H1 (cell line): Measurements from ENCODE around the gene ABCB11. TPM values are rescaled to one million over a fixed set of nuclear protein-coding genes. Genes with fewer than 3 reads are reported as not detected.

Experiments used
- CTCF ChIA-PET: fragments of 300-600 bp; sonication (Branson Sonifier 250); formaldehyde crosslinking; loops from one replicate; lab custom pipeline; 2021; ENCODE audit not compliant: partially characterized antibody; lab: Charles Lee
- POLR2A ChIA-PET: fragments of 300-600 bp; sonication (Branson Sonifier 250); formaldehyde crosslinking; loops from one replicate; lab custom pipeline; 2021; ENCODE audit warnings: inconsistent platforms; ENCODE audit not compliant: partially characterized antibody; lab: Charles Lee
- DNase-seq, 2 experiments: peaks; one replicate each; pipeline versions ENCODE4 v3.0.0 to v3.0.0-alpha.2; 2010 to 2022; ENCODE audit warnings: low spot score in 2 of 2, low read depth in 1 of 2, mixed read lengths in 1 of 2
- FAIRE-seq: peaks from 2 replicates; lab custom pipeline; 2011; peaks lifted over from hg19 to GRCh38; lab: Jason Lieb, UNC
- H2AFZ ChIP-seq: 2 replicates; pipeline ENCODE4 v1.8.1; 2012; ENCODE audit warnings: low read length, inconsistent platforms
- H2AK5ac ChIP-seq: 2 replicates; pipeline ENCODE4 v1.6.1; 2013; ENCODE audit warnings: low read depth, low read length
- H2BK120ac ChIP-seq: replicated peaks from 2 replicates; pipeline ENCODE3; 2013; ENCODE audit warnings: low read depth, low read length, inconsistent platforms
- H2BK12ac ChIP-seq: 2 replicates; pipeline ENCODE4 v1.6.1; 2013; ENCODE audit warnings: low read depth, low read length
- H2BK15ac ChIP-seq: 2 replicates; pipeline ENCODE4 v1.6.1; 2013; ENCODE audit warnings: low read length
- H2BK20ac ChIP-seq: 2 replicates; pipeline ENCODE4 v1.6.1; 2013; ENCODE audit warnings: low read length
- H2BK5ac ChIP-seq: 2 replicates; pipeline ENCODE4 v1.6.1; 2013; ENCODE audit warnings: low read depth, low read length
- H3K14ac ChIP-seq: 2 replicates; pipeline ENCODE4 v1.6.1; 2013; ENCODE audit warnings: inconsistent platforms; ENCODE audit not compliant: insufficient read length
- H3K18ac ChIP-seq: 2 replicates; pipeline ENCODE4 v1.6.1; 2013; ENCODE audit warnings: low read length; ENCODE audit errors: extremely low read depth
- H3K23ac ChIP-seq: 2 replicates; pipeline ENCODE4 v1.6.1; 2013; ENCODE audit warnings: inconsistent platforms; ENCODE audit not compliant: insufficient read length
- H3K23me2 ChIP-seq: 2 replicates; pipeline ENCODE4 v1.6.1; 2013; ENCODE audit warnings: low read depth, low read length
- H3K27ac ChIP-seq: 2 replicates; pipeline ENCODE4 v1.6.1; 2011; ENCODE audit warnings: low read depth, low read length, inconsistent platforms
- H3K27me3 ChIP-seq, 4 experiments: replicated peaks in 1 of 4; 1 replicate in 1 of 4; 2 replicates in 3 of 4; pipeline versions ENCODE4 v1.6.1 to v1.8.1; 2011 to 2013; ENCODE audit warnings: low read length in 3 of 4, mild to moderate bottlenecking in 3 of 4, inconsistent platforms in 2 of 4, mixed read lengths in 2 of 4, moderate library complexity in 1 of 4; ENCODE audit not compliant: control insufficient read depth in 3 of 4, insufficient read depth in 3 of 4; ENCODE audit errors: extremely low read depth in 1 of 4
- H3K36me3 ChIP-seq, 4 experiments: 2 replicates each; pipeline versions ENCODE4 v1.6.1 to v1.8.1; 2011 to 2013; ENCODE audit warnings: mild to moderate bottlenecking in 4 of 4, low read length in 3 of 4, moderate library complexity in 2 of 4, control low read depth in 1 of 4, inconsistent platforms in 1 of 4; ENCODE audit not compliant: insufficient read depth in 4 of 4, control insufficient read depth in 2 of 4
- H3K4ac ChIP-seq: replicated peaks from 2 replicates; pipeline ENCODE3; 2013; ENCODE audit warnings: low read length, low read depth, mixed read lengths, inconsistent platforms; ENCODE audit not compliant: insufficient read length
- H3K4me1 ChIP-seq, 4 experiments: replicated peaks in 1 of 4; 1 replicate in 1 of 4; 2 replicates in 3 of 4; pipeline versions ENCODE4 v1.6.1 to v1.8.1; 2011 to 2013; ENCODE audit warnings: low read length in 3 of 4, inconsistent platforms in 2 of 4, mixed read lengths in 1 of 4; ENCODE audit not compliant: insufficient read depth in 4 of 4, control insufficient read depth in 3 of 4
- H3K4me2 ChIP-seq, 2 experiments: 2 replicates each; pipeline versions ENCODE4 v1.6.1 to v1.8.1; 2011 to 2013; ENCODE audit warnings: low read depth in 2 of 2, low read length in 2 of 2, control low read depth in 1 of 2, inconsistent platforms in 1 of 2, mild to moderate bottlenecking in 1 of 2; ENCODE audit not compliant: insufficient read depth in 1 of 2
- H3K4me3 ChIP-seq, 4 experiments: fragments of 200-600, 300-600 bp in 1 of 4; sonication (generic), shearing (Covaris generic), sonication (Bioruptor Twin) in 1 of 4; 2 replicates each; pipeline versions ENCODE4 v1.5.1 to v1.8.1; 2011 to 2016; ENCODE audit warnings: low read length in 4 of 4, low read depth in 3 of 4, control low read depth in 2 of 4, inconsistent platforms in 2 of 4, mild to moderate bottlenecking in 2 of 4, mixed read lengths in 1 of 4, moderate library complexity in 1 of 4; ENCODE audit not compliant: insufficient read depth in 2 of 4; ENCODE audit errors: extremely low read depth in 1 of 4
- H3K56ac ChIP-seq: replicated peaks from 2 replicates; pipeline ENCODE3; 2013; ENCODE audit warnings: low read depth, mild to moderate bottlenecking, mixed read lengths, low read length, inconsistent platforms; ENCODE audit not compliant: insufficient read length
- H3K79me1 ChIP-seq: 2 replicates; pipeline ENCODE4 v1.6.1; 2013; ENCODE audit warnings: low read depth, low read length, control low read depth
- H3K79me2 ChIP-seq, 2 experiments: 2 replicates each; pipeline versions ENCODE4 v1.6.1 to v1.8.1; 2012 to 2013; ENCODE audit warnings: low read length in 2 of 2, mild to moderate bottlenecking in 2 of 2, inconsistent platforms in 1 of 2; ENCODE audit not compliant: insufficient read depth in 2 of 2, control insufficient read depth in 1 of 2
- H3K9ac ChIP-seq, 4 experiments: replicated peaks in 1 of 4; 1 replicate in 1 of 4; 2 replicates in 3 of 4; pipeline versions ENCODE4 v1.6.1 to v1.8.1; 2011 to 2013; ENCODE audit warnings: low read depth in 3 of 4, low read length in 3 of 4, control low read depth in 2 of 4, mild to moderate bottlenecking in 2 of 4, moderate library complexity in 2 of 4, inconsistent platforms in 1 of 4; ENCODE audit errors: extremely low read depth in 1 of 4
- H3K9me3 ChIP-seq, 2 experiments: 2 replicates each; pipeline versions ENCODE4 v1.6.1 to v1.8.1; 2012 to 2013; ENCODE audit warnings: mild to moderate bottlenecking in 2 of 2, moderate library complexity in 2 of 2, control low read depth in 1 of 2, inconsistent platforms in 1 of 2, low read depth in 1 of 2, low read length in 1 of 2, mixed read lengths in 1 of 2; ENCODE audit not compliant: insufficient read depth in 2 of 2
- H4K20me1 ChIP-seq, 2 experiments: replicated peaks in 1 of 2; 2 replicates each; pipeline versions ENCODE3 to v1.8.1; 2011 to 2013; ENCODE audit warnings: inconsistent platforms in 2 of 2, low read length in 2 of 2, mild to moderate bottlenecking in 1 of 2; ENCODE audit not compliant: insufficient read depth in 2 of 2, control insufficient read depth in 1 of 2
- H4K5ac ChIP-seq: 2 replicates; pipeline ENCODE4 v1.6.1; 2013; ENCODE audit warnings: low read length, low read depth, mixed read lengths, inconsistent platforms; ENCODE audit not compliant: insufficient read length
- H4K8ac ChIP-seq: 2 replicates; pipeline ENCODE4 v1.8.0; 2013; ENCODE audit warnings: mild to moderate bottlenecking, moderate library complexity, low read length, inconsistent platforms; ENCODE audit not compliant: insufficient read depth; ENCODE audit errors: extremely low read depth
- H4K91ac ChIP-seq: replicated peaks from 2 replicates; pipeline ENCODE3; 2013; ENCODE audit warnings: low read length, mixed read lengths, inconsistent platforms; ENCODE audit not compliant: insufficient read length
- MAFK ChIP-seq: IDR thresholded peaks from 2 replicates; pipeline ENCODE4 v1.6.1; 2012; ENCODE audit warnings: low read depth, mild to moderate bottlenecking, improper control_type of control experiment, low read length
- POLR2AphosphoS5 ChIP-seq: IDR thresholded peaks from 2 replicates; pipeline ENCODE4 v1.6.1; 2011; ENCODE audit warnings: low read depth, low read length
- WGBS, 2 experiments: shearing (Covaris generic) in 1 of 2; methylation state at CpG; one replicate each; pipeline versions ENCODE4 v1.1.6 to v1.1.7; 2013 to 2015; ENCODE audit warnings: low lambda C conversion rate in 2 of 2, mixed read lengths in 2 of 2, inconsistent platforms in 1 of 2, low coverage in 1 of 2, missing lambda C conversion rate in 1 of 2; ENCODE audit not compliant: insufficient replicate concordance in 2 of 2, insufficient coverage in 1 of 2, insufficient read length in 1 of 2; ENCODE audit errors: extremely low coverage in 1 of 2, missing lambda C conversion rate in 1 of 2; 5-methylcytosine and 5-hydroxymethylcytosine counted together
- polyA plus RNA-seq, 7 experiments: library from polyadenylated mRNA; depleted of rRNA in 3 of 7; stranded (reverse) in 5 of 7; unstranded in 2 of 7; fragments of >200 nt in 5 of 7; fragments of 200-250 nt in 2 of 7; gene quantifications; 1 replicate in 5 of 7; 2 replicates in 1 of 7; 4 replicates in 1 of 7; pipeline versions ENCODE4 v1.2.1 to v1.2.3, GENCODE V29; 2011 to 2013; ENCODE audit warnings: missing spikeins in 2 of 7, mixed read lengths in 2 of 7
- total RNA-seq: library from RNA; stranded (reverse); fragmentation: NEBNext Ultra II Directional; extraction: Animal tissue kit (Norgen Biotek cat#: 25700); gene quantifications from 2 replicates; pipeline ENCODE4 v1.2.1, GENCODE V29; 2021

The ABCB11 gene
- total and polyA plus RNA-seq, 2 of the 8 experiments (the other 6 are each of a cell fraction or from before 2014, with no cell fraction given): not detected

DNA sequence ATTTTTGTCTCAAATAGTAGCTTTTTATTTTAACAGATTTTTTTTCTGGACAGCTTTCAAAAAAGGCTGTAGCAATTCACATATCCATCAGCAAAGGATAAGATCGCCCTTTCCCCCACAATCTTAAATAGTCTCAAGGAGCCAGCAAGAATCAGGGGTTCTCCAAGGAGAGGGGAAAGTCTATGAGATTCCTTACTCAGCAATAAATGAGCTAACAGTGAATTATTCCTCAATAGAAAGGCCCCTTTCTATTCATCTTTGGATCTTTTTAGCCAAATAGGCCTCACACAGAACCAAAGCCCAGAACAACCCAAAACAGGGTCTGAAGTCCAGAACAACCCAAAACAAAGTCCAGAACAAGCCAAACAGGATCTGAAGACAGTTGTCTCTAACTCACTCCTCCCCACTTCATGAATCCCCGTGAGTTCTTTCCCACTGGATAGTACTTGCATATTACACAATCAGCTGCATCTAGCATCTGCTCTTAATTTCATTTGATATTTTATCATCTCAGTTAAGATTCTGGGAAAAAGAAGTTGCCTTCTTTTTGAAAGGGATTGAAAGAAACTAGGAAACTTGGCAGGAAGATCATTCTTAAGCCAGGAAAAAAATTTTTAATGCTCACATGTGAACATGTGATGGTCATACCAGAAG lies 34.9 kb upstream of the ABCB11 start:
- Histone ChIP-seq H3K4me1 (no peaks in the 10 kb centered on the region), H3K4me3 (no peak overlapping the region), H3K27ac (no peak overlapping the region), H2AK5ac (no peak overlapping the region), H4K20me1 (no peaks in the 10 kb centered on the region), H3K23ac (no peak overlapping the region), H3K4ac (no peak overlapping the region), H3K79me2 (no peaks in the 10 kb centered on the region), H2BK20ac (no peak overlapping the region), H2BK120ac (no peak overlapping the region), H3K56ac (no peak overlapping the region), H3K9me3 (no peaks in the 10 kb centered on the region), H2BK15ac (no peak overlapping the region), H2BK5ac (no peak overlapping the region), H4K5ac (no peak overlapping the region), H2AFZ (no peak overlapping the region), H3K23me2 (no peaks in the 10 kb centered on the region; the same call in 1 of the 2 replicates), H4K91ac (no peak overlapping the region), H3K9ac (no peak overlapping the region), H2BK12ac (no peak overlapping the region), H3K14ac (no peak overlapping the region), H3K79me1 (no peaks in the 10 kb centered on the region), H3K27me3 (no peaks in the 10 kb centered on the region), H3K36me3 (no peaks in the 10 kb centered on the region), H4K8ac (no peak overlapping the region), H3K4me2 (no peak overlapping the region), H3K18ac (no peak overlapping the region)
- DNase-seq (no peak), FAIRE-seq (no peak)
- peak; percentile 38; the same call in 1 of the 2 replicates for TF ChIP-seq MAFK
- TF ChIP-seq POLR2AphosphoS5: no peak
- CTCF ChIA-PET: interaction anchor here (0.6 to 1.9 kb wide), 3 partner anchors 10 to 96 kb away, joined by 3 to 10 read pairs (median 3); no protein-coding TSS in a partner anchor
- 88% methylated on average over 2 of the region's 2 CpGs; no CpG with 5 or more reads in 1 of the 2 experiments for WGBS, 2 experiments
- POLR2A ChIA-PET: interaction anchor here (0.6 kb wide), 1 partner anchor 687 kb away, joined by 3 read pairs; no protein-coding TSS in a partner anchor
